Anterior cingulate cortex (tissue), 58 donors: ENCODE measurements around the gene VPS11.
"Not testable (repeated sequence)": the region's sequence is repeated elsewhere in the genome, so short reads cannot be mapped to it uniquely, and the experiment has no call there.

Source experiments
- DNase-seq, 58 donors: peaks; one replicate each; lab custom pipeline; 2025; lab: John Stamatoyannopoulos, UW

The VPS11 gene

DNA sequence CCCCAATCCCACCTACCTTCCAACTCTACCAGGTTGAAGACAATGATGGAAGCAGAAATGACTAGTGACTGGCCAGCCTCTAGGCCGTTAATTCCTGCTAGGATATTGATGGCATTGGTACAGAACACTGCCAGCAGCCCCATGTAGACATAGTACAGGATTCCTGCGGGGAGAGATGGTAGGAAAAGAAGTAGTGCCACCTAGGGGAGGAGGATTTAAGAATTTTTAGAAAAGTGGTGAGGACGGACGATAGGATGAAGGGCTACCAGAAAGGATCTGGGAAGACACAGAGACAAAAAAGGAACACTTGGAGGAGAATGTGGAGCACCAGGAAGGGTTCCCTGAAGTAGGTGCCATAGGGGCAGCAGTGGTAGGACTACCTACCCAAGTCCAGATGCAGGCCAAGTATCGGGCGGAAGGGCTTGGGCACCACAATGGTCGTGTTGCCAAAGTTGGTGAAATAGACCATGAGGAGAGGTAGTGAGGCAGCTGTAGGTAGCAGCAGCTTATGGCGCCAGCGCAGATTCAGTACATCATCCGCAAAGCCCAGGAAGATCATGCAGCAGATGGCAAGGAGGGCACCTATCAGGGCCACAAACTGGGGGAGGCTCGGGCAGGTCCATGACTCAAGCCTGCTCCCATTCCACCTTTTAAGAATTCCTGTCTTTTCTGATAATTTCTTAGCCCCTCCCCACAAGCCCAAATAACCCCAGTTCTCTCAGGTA, 32.8 kb downstream of the VPS11 start:
- DNase-seq = peak in 1 of 58 donors; percentile 52

DNA sequence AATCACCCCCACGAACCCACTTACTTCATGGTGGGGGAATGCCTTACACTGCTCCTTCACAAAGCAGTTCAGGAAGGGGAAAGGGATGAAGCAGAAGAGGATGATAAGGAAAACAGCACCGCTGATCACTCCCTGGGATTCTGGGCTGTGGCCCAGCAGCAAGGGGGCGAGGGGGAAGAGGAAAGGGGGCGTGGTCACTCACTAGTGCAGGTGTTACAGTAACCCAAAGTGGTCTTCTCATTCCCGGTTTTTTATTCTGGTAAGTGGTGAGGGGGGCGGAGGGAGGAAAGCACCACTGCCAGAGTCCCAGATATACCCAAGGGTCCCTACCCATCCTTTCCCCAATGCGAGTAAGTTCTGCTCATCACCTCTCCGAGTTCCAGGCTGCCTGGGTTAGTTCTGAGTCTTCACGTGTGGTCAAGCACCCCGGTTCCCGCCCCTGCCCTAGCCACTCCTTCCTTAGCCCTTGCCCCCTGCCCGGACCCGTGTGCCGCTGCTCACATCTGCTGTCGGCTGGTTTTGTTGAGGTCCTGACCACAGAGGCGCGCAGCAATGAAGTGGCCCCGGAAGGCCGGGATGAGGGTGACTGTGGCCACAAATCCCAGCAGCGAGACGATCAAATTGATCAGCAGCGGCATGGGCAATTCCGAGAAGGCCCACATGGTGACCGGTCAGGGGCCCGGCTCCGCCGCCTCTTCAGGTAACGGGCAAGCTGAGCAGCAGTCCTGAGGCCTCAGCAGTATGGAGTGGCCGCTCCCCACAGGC, 33.6 kb downstream of the VPS11 start:
- no peak for DNase-seq

DNA sequence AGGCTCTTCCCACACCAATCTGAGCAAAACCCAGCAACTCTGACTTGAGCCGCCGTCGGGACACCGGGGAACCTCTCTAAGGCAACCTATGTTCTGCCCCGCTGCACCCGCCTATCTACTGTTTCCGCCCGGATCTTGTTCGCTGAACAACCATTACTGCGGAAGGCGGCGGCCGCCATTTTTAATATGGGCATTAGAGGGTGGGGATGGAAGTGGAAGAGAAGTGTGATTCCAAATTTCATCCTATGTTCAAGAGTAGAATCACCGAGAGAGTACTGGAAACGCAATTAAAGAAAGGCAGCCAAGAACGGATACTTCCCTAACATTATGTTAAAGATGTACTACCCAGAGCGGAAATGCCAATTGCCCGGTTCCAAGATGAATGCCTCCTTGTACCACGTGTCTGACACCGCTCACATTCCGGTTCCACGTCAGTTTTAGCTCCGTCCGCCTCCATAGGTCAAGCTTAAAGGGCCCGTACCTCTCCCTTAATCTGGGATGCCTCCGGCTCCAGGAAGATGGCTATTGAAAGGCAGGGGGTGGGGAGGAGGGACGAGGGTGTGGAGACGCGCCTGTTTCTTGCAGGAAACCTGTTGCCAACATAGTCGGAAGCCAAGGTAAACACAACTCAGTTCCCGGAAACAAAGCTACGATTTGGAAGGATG, 34.3 kb downstream of the VPS11 start, which contains the start of gene DPAGT1:
TSS of gene DPAGT1 (minus strand) at position 95 of the 665 bp plus-strand sequence. CDS start 198 bp downstream, outside the sequence.
- DNase-seq = peak; percentile 44 to 95 (median 86)

DNA sequence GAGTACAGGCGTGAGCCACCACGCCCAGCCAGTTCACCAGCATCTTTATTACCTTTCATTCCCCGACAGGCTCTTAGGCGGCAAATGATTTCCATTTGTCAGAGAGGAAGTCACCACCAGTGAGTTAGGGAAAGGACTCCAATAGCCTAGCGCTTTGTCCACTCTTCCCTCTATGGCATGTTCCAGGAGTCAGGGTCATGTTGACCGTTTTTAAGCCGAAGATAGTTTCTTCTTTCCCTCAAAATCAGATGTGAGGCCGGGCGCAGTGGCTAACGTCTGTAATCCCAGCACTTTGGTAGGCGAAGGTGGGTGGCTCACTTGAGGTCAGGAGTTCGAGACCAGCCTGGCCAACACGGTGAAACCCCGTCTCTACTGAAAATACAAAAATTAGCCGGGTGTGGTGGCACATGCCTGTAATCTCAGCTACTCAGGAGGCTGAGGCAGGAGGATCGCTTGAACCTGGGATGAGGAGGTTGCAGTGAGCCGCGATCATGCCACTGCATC, 35.6 kb downstream of the VPS11 start:
- DNase-seq = not testable (repeated sequence)

DNA sequence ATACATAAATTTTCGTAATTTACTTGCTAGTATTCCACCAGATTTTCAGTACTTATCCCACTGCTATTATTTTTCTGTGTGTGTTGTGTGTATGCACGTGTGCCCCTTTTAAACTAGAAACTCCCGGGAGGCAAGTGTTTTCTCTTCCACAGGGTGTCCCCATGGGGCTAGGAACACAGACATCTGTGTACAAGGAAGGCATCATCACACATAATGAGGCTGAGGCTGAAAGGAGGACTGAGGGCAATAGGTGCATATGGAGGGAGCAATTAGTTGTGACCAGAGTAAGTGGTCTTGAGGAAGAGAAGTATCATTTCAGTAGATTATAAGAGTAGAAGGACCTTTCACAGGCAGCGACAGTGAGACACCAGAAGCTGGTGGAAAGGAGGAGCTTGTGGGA, 36.2 kb downstream of the VPS11 start:
- no peak for DNase-seq

DNA sequence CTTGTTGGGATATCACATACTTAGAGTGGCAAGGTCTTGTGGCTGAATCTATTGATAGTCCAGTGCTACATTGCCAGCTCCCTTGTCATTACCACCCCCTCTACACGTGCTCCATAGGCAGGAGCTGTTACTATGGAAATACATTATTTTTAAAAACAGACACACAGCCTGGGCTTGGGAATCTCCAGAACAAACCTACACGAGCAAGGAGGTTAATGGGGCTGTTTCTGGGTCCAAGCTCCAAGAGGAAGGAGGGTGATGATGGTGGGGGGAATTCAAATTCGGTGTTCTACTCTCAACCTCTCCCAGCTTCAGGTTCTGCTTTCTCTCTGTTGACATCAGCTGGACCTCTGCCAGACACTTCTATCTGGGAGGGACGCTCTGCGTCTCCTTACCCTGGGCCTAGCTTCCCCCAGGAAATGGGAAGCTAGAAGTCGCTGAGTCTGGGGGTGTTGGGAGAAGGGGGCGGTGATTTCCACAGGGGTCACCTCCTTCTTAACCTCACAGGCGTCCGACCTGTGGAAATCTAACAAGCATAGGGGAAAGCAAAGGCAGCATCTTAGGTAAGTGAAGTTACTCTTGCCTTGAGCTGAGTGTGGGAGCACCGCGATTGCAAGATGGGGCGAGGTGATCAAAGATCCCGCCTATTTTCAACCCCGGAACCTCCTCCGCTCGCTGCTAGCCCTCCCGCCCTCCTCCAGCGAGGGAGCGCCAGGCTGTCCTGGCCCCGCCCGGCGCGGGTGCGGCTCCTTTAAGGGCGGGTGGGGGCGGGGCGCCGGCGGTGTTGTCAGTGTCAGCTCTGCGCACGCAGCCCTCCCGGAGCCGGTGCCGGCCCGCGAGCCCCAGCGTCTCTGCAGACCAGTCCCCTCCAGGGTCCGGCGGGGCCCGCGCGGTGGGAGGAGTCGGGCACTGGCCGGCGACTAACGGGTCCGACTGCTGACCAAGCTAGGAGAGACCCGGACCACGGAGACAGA, 39.2 kb downstream of the VPS11 start, which contains the start of gene C2CD2L:
TSS of gene C2CD2L (plus strand) at position 781 of the 974 bp plus-strand sequence. CDS start 398 bp downstream, outside the sequence.
- DNase-seq = peak; percentile 35 to 92 (median 82)

DNA sequence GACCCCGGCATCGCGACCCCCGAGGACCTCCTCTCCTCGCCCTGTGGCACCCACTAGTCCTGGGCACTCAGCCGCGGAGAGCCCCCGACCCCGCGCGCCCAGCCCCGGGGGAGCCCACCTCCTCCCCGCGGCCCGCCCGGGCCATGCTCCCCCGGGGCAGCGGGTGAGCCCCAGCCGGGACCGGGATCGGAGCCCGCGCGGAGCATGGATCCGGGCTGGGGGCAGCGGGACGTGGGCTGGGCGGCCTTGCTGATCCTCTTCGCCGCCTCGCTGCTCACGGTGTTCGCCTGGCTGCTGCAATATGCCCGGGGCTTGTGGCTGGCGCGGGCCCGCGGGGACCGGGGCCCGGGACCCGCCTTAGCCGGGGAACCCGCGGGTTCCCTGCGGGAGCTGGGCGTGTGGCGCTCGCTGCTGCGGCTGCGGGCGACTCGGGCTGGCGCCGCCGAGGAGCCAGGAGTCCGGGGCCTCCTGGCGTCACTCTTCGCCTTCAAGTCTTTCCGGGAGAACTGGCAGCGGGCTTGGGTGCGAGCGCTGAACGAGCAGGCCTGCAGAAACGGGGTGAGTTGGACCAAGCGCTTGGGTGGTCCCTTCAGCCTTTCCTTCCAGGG, 40.0 kb downstream of the VPS11 start:
- DNase-seq = peak in 2 of 58 donors; percentile 16 to 56

DNA sequence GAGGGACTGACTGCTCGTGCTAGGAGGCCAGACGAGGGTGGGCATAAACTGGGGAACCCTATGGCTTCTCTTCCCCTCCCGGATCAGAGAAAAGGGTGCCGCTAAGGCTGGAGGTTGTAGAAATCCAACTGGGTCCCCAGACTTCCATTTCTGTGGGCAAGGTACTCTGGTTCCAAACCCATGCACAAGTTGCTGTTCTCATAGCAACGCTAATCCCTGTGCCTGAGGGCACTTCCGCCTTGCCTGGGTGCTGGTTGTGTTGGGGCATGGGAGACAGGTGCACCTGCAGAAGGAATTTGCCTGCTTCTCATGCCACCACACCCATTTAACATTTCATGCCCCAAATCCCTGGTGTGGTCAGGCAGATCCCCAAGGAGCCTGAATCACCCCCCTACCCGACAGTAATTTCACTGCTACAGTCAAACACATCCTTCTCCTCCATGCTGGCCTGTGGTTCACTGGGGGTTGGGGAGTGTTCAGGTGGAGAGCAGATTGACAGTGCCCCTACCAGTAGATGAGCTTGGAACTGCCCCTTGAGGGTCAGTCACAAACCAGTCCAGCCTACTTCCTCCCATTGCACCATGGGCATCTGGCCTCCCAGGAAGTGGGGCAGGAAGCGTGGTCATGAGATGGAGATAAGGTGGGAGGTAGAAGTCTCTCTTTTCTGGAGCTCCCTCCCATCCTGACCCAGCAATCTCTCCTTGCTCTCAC, 40.7 kb downstream of the VPS11 start:
- DNase-seq = peak in 15 of 58 donors; percentile 10 to 56 (median 31)

DNA sequence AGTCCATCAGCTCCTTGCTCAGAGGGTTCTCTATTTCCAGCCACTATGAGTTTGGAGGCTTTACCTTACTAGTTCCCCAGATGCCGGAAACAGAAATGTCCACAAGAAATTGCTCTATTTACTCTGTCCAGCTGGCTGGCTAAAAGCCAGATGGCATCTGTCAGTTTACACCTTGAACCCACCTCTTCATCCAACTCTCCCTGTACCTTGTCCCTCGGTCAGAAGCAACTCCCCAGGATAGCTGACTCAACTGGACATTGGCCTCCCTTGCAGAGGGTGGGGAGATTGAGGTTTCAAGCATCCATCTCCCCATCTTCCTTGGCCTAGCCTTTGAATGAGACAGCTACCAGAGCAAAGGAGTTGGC, 41.2 kb downstream of the VPS11 start:
- no peak for DNase-seq

DNA sequence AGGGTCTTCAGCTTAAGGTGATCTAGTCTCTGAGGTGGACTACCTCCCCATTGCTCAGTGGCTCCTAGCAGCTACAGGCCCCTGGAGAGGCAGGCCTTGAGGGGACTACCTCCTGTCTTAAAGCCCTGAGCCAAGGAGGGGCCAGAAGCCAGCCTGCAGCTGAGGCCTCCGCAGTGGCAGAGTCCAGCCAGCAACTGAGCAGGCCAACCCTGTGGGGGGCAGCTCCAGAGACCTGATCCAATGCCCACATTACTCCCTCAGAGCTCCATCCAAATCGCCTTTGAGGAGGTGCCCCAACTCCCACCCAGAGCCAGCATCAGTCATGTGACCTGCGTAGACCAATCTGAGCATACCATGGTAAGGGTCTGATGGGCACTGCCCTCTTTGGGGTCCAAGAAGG, 42.2 kb downstream of the VPS11 start:
- no peak for DNase-seq

DNA sequence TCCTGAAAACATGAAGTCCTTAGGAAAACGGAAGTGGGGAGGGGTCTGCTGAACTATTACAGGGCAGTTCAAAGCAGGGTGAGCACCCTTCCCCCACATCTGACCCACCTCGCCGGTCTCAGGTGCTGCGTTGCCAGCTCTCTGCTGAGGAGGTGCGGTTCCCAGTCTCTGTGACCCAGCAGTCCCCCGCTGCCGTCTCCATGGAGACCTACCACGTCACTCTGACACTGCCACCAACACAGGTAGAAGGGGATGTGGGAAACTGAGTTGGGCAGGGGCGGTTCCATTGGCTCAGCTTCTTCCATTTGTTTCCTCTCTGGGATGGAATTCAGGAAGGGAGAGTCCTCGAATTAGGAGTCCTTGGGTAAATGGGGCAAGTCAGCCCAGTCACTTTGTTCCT, 42.8 kb downstream of the VPS11 start:
- peak in 1 of 58 donors; percentile 47 for DNase-seq

DNA sequence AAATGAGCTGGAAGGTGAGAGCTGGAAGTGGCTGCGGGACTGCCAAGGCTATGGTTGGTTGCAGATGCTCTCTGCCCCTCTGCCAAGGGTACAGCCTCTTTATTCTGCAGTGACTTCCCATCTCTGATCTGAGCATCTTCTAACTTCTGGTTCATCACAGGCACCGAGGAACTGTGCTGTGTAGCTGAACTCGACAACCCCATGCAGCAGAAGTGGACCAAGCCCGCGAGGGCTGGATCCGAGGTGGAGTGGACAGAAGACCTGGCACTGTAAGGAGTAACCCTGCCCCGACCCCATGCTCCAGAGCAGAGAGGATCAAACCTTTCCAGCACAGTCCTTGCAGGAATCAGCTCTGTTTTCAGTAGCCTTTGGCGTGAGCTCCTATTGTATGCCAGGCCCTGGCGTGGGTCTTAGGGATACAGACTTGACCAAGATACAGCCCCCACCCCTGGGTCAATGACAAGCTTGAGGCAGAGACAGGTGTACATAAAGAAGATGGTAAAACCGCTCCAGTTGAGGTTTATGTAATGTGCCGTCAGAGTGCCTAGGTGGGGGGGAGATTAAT, 43.8 kb downstream of the VPS11 start:
- DNase-seq = no peak

DNA sequence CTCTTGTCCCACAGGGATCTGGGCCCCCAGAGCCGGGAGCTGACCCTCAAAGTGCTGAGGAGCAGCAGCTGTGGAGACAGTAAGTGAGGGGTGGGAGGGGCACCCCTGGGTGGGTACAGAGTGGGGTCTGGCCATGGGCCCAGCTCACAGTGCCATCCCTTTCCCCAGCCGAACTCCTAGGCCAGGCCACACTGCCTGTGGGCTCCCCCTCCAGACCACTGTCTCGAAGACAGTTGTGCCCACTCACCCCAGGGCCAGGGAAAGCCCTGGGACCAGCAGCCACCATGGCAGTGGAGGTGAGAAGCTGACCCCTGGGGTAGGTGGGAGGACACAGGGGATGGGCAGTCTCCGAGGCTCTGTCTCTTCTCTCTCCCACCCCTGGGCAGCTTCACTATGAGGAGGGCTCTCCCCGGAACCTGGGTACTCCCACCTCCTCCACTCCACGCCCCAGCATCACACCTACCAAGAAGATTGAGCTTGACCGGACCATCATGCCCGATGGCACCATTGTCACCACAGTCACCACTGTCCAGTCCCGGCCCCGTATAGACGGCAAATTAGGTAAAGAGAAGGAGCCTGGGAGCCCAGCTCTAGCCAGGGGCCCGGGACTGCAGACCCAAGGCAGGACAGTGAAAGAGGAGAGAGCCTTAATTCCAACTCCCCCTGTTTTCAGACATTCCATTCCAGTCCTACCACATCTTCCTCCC, 44.8 kb downstream of the VPS11 start:
- DNase-seq = no peak

DNA sequence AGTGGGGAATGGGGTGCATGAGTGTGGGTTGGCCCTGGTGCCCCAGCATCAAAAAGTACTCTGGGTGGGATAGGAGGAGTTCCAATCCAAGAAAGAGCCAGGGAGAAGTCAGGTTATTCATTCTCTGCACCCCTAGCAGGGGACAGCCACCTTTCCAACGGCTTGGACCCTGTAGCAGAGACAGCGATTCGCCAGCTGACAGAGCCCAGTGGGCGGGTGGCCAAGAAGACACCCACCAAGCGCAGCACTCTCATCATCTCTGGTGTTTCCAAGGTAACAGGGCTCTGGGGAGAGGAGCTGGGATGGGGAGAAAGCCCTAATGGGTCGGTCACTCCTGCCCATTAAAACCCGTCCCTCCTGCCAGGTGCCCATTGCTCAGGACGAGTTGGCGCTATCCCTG, 46.1 kb downstream of the VPS11 start:
- peak in 4 of 58 donors; percentile 11 to 32 (median 22) for DNase-seq

DNA sequence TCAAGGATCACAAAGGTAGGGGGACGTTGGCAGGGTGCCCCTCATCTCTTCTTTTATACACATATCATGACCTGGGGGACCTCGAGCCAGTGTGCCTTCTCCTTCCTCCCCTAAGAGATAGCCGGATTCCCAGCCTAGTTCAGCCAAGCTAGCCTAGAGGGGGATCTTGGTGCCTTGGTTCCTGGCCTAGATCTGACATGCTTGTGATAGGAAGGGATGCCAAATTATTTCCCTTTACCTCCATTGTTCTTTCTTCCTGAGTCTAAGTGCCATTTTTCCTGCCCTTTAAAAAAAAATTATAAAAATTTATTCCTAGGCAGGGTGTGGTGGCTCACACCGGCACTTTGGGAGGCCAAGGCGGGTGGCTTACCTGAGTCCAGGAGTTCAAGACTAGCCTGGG, 46.7 kb downstream of the VPS11 start:
- no peak for DNase-seq

DNA sequence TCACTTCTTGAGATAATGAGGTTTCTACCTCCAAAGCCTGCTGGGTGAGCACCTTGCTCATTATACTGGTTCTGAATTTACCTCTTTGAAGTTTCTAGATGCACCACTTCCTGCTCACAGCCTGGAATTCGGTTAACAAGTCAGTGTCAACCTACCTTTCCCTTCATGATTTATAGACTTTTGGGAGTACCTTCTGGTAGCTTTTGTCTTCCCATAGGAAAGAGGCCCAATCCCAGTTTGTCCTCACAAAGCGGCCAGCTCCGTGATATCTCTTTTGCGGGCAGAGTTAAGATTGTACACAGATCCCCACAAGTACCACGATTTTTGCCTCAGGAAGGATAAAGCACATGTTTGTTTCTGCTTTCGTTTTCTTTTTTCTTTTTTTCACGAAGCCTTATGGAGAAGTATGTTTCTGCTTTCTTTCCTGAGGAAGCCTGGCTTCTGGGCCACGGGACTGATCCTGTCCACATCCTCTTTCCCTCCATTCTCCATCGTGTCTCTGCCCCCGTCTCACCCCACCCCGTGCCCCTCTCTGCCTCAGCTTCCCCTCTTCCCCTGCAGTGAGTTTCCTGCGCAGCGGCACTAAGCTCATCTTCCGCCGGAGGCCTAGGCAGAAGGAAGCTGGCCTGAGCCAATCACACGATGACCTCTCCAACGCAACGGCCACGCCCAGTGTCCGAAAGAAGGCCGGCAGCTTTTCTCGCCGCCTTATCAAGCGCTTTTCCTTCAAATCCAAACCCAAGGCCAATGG, 48.0 kb downstream of the VPS11 start:
- peak in 9 of 58 donors; percentile 15 to 38 (median 22) for DNase-seq

DNA sequence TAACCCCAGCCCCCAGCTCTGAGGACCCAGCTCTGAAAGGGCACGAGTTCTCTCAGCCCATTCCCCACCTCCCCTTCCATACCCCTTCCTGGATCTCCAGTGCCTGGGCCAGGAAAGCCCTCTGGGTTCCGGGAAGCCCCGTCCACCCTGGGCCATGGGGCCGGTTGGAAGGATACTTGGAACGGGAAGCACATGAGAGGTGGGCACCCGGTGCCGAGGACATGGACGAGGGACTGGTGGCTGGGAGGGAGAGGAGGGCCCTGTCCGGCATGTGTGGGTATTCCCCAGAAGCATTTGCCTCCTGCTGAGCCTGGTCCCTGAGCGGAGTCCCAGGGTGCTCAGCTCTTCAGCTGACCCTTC, 48.6 kb downstream of the VPS11 start:
- DNase-seq = no peak
